Measurements from ENCODE around the gene FBXO38.

The FBXO38 gene

GRCh38 chr5:148383564-148384379 lies at the start of gene FBXO38:
Gene FBXO38 (plus strand): TSS chr5:148383958. CDS start chr5:148394777, 10,819 bp downstream.
- in situ Hi-C loops (cut with HindIII; ENCODE audit: low sequenced_read_pairs), result no loop called here

GRCh38 chr5:148335259-148335658 lies 48.5 kb upstream of the FBXO38 start, which contains the start of gene SPINK9:
Gene SPINK9 (plus strand): TSS chr5:148335559. CDS start chr5:148335614, 55 bp downstream.
- in situ Hi-C loops (cut with HindIII; ENCODE audit: low sequenced_read_pairs), result no loop called here

DNA sequence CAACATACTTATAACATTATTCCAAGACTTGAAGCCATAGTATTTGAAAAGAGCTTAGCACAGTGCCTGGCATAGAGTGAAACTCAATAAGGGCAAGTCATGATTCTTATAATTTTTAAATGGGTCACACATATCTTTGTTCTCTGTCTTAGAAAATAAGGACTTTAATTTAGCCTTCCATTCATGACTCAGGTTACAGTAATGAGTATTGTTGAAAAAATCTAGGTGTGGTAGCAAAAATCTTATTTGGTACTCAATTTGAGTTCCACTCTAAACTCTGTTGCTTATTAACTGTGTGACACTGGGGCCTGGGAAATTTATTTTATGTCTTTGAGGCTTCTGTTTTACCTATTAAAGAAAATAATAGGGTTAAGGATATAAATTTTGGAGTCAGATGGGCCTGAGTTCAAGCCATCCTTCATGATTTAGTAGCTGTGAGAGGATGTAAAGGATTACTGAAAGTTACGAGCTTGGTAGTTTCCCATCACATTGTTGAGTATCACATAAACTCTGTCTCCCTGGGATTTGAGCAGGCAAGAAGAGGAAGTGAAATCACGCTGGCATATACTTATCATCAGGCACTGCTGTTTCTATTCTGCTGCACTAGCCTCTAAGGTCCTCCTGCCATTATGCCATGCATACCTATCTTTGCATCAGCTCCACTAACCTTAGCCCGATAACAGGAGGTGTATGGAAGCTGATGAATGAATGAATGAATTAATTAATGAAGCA lies 46.9 kb upstream of the FBXO38 start:
- in situ Hi-C loops (cut with HindIII; ENCODE audit: low sequenced_read_pairs), result no loop called here

DNA sequence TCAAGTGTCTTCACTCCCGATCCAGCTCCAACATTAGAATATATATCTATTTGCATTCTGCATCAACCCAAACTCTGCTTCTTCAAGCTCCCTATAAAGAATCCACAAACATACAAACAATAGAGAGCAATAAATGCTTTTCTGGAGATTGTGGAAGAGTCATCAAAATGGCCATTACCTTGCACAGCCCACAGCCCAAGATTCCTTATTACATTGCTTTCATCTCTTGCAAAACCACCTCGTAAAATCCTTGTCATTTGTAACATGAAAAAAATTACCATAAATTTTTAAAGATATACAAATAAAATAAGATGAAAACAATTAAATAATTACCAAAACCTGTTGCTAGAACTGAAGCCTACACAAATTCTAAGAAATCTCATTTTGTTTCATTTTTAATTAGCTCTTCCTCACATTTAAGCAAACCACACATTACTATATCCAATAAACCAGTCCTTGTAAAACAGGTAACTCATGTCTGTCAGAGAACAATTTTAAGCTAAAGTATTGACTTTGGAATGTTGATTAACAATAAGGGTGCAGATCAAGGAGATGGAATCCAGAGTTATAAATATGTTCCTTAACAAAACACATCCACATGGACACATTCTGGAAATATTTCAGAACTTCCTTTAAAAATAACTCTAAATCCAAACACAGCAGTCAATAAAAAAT lies 41.2 kb upstream of the FBXO38 start:
- in situ Hi-C loops (cut with HindIII; ENCODE audit: low sequenced_read_pairs), result loop anchor here (5.0 kb wide), 1 partner anchor 75 kb away; the partner anchor contains the start of gene SPINK13

- in situ Hi-C loops (cut with HindIII; ENCODE audit: low sequenced_read_pairs), result loop anchor here (5.0 kb wide), 1 partner anchor 76 kb away; the partner anchor contains the start of gene SPINK13
These were observed 40.7 kb upstream of the FBXO38 start for GRCh38 chr5:148343046-148343407.

DNA sequence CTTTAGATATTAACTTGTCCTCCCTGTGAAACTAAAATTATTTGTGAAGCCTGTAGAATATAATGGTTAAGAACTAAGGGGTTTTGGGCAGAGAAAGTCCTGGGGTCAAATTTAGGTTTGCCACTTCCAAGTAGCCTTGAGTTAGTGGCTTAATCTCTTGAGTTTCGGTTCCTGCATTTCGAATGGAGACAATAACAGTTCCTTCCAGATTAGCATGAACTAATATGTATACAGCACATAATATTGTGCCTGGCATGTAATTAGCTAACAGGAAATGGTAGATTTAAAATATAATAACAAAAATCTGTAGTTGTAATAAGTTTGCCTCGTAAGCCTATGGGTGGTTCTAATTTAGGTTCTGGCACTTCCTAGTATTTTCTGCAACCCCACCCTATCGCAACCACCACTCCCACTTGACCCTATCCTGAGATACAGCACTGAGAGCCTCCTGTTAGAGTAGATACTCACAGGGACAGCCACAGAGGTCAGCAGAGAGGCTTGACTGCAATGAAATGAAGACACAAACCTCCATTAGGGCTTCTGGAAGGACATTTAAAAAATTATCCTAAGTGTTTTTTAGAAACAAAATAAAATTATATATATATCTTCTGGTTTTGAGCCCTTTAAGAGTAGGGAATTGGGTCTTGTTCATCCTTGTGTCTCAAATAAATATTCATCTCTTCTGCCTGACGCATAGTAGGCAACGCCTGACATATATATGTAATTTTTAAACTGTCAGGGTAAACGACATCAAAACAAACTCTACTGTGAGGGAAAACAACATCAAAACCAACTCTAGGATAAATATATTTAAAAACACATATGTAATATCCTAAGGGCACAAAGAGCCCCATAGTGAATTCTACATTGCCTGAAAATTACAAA lies 39.9 kb upstream of the FBXO38 start:
- in situ Hi-C loops (cut with HindIII; ENCODE audit: low sequenced_read_pairs), result loop anchor here (5.0 kb wide), 1 partner anchor 77 kb away; the partner anchor contains the start of gene SPINK13

DNA sequence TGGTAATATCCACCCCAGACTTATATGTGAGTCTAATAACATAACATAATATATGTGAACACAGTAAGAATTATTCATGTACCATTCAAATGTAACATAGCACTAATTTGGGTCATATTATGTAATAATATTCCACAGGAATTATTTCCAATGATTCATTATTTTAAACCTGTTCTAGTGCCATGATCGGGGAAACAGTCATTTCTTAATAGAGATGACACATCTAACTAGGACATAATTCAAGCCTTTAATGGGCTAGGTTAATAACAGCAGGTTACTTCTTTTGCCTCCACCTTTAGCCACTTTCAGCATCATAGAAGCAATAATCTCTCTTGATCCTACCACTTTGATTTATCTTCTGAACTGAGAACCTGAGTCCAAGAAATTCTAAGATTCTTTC lies 36.1 kb upstream of the FBXO38 start:
- in situ Hi-C loops (cut with HindIII; ENCODE audit: low sequenced_read_pairs), result no loop called here

GRCh38 chr5:148352696-148353095 lies 31.1 kb upstream of the FBXO38 start:
- in situ Hi-C loops (cut with HindIII; ENCODE audit: low sequenced_read_pairs), result no loop called here

DNA sequence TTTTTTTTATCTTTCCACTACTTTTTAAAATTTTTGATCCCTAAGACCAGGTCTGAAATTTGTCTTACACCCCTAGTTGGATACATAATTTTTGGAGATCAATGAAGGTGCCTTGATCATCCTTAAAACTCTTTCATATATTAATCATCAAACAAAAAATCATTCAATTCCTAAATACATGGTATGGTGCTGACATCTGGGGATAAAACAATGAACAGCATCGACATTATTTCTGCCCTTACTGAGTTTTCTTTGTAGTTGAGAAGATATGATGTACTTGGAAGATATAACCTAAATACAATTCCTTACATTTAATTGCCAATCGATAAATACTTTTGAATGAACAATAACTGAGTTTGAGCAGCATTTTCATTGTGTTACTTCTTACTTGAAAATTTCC lies 30.1 kb upstream of the FBXO38 start:
- in situ Hi-C loops (cut with HindIII; ENCODE audit: low sequenced_read_pairs), result no loop called here

DNA sequence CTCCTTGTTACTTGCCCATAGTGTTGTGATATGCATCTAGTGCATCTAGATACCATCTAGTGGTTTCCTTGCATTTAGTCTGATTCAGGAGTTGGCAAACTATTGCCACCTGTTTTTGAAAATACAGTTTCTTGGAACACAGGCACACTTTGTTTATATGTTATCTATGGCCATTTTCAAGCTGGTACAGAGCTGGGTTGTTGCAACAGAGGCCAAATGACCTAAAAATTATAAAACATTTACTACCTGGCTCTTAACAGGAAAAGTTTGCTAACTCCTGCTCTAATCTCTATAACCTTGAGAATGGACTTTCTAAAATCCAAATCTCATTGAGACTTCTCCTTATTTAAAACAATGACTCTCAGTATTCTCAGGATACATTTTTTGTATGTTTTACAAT lies 19.4 kb upstream of the FBXO38 start:
- in situ Hi-C loops (cut with HindIII; ENCODE audit: low sequenced_read_pairs), result no loop called here

GRCh38 chr5:148368299-148368698 lies 15.5 kb upstream of the FBXO38 start:
- in situ Hi-C loops (cut with HindIII; ENCODE audit: low sequenced_read_pairs), result no loop called here

GRCh38 chr5:148372166-148372725 lies 11.5 kb upstream of the FBXO38 start:
- in situ Hi-C loops (cut with HindIII; ENCODE audit: low sequenced_read_pairs), result no loop called here

- in situ Hi-C loops (cut with HindIII; ENCODE audit: low sequenced_read_pairs), result no loop called here
These were observed 10.9 kb upstream of the FBXO38 start for GRCh38 chr5:148372893-148373292.

- in situ Hi-C loops (cut with HindIII; ENCODE audit: low sequenced_read_pairs), result no loop called here
These were observed 8.9 kb upstream of the FBXO38 start for GRCh38 chr5:148374690-148375360.

- in situ Hi-C loops (cut with HindIII; ENCODE audit: low sequenced_read_pairs), result no loop called here
These were observed 7.6 kb upstream of the FBXO38 start for GRCh38 chr5:148376198-148376597.

DNA sequence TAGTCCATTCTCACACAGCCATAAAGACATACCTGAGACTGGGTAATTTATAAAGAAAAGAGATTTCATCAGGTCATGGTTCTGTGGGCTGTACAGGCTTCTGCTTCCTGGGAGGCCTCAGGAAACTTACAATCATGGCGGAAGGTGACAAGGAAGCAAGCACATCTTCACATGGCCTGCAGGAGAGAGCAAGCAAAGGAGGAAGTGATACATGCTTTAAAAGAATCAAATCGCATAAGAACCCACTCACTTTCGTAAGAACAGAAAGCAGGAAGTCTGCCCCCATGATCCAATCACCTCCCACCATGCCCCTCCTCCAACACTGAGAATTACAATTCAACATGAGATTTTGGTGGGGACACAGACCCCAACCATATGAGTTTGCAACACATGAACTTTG lies 5.1 kb upstream of the FBXO38 start:
- in situ Hi-C loops (cut with HindIII; ENCODE audit: low sequenced_read_pairs), result no loop called here

GRCh38 chr5:148379340-148379739 lies 4.4 kb upstream of the FBXO38 start:
- in situ Hi-C loops (cut with HindIII; ENCODE audit: low sequenced_read_pairs), result no loop called here

GRCh38 chr5:148381906-148382305 lies 1.9 kb upstream of the FBXO38 start:
- in situ Hi-C loops (cut with HindIII; ENCODE audit: low sequenced_read_pairs), result no loop called here

GRCh38 chr5:148382961-148383360 lies 797 bp upstream of the FBXO38 start:
- in situ Hi-C loops (cut with HindIII; ENCODE audit: low sequenced_read_pairs), result no loop called here

DNA sequence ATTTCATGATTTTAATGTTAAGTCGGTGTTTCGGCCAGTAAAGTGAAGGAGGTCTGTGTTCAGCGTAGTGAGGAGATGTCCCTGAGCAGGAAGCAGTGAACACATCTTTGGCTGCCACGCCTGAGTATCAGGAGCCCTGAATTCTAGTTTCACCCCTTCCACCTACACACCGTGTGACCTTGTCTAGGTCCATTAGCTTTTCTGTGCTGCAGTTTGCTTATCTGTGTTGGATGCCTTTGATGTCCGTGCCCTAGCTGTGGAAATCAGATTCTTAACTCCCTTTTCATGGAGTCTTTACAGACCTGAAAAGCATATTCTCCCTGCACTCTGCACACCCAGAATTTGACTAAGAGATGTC lies 601 bp downstream of the FBXO38 start:
- in situ Hi-C loops (cut with HindIII; ENCODE audit: low sequenced_read_pairs), result no loop called here
